Measurements from ENCODE around the gene ETV3.

- TF ChIP-seq CTCF (IDR thresholded peaks at IDR 0.05) (no peak), POLR2A (IDR thresholded peaks at IDR 0.05) (no peak)
Measured at GRCh38 chr1:157155658-157156057, 17.5 kb upstream of the ETV3 start.

Measured in uterus (tissue), 2 donors.